GM23338 (cell line): ENCODE data around the gene AAGAB. TPM values are rescaled to one million over a fixed set of nuclear protein-coding genes. Genes with fewer than 3 reads are reported as not detected.

Experiments used
- CREB1 ChIP-seq: fragments of 250-450 bp; sonication (Bioruptor Pico); IDR thresholded peaks from 2 replicates; pipeline ENCODE4 v1.5.0; 2020; ENCODE audit warnings: low read depth, mild to moderate bottlenecking, moderate library complexity
- EZH2phosphoT487 ChIP-seq: fragments of 200-600 bp; sonication (generic); IDR thresholded peaks from one replicate; pipeline ENCODE4 v1.8.1; 2018; ENCODE audit warnings: antibody characterized with exemption; ENCODE audit not compliant: unreplicated experiment
- JUNB ChIP-seq: IDR thresholded peaks from one replicate; pipeline ENCODE4 v1.6.1; 2016; ENCODE audit warnings: antibody characterized with exemption; ENCODE audit not compliant: unreplicated experiment
- POLR2AphosphoS5 ChIP-seq: IDR thresholded peaks from 2 replicates; pipeline ENCODE4 v1.6.1; 2016; ENCODE audit warnings: antibody characterized with exemption, low read depth
- STAT1 ChIP-seq: IDR thresholded peaks from one replicate; pipeline ENCODE4 v1.6.1; 2016; ENCODE audit warnings: antibody characterized with exemption; ENCODE audit not compliant: unreplicated experiment
- ZNF114 ChIP-seq: fragments of 250-450 bp; sonication (Bioruptor Pico); IDR thresholded peaks from 2 replicates; pipeline ENCODE4 v1.5.0; 2020; ENCODE audit warnings: mild to moderate bottlenecking, moderate library complexity
- ZNF331 ChIP-seq: fragments of 250-450 bp; sonication (Bioruptor Pico); IDR thresholded peaks from 2 replicates; pipeline ENCODE4 v1.5.0; 2020; ENCODE audit warnings: low read depth, mild to moderate bottlenecking, moderate library complexity
- polyA plus RNA-seq: library from polyadenylated mRNA; unstranded; fragments of >200 nt; fragmentation: Nextera tagmentation; extraction: Ambion mirVana; gene quantifications from 2 replicates; pipeline ENCODE4 v1.2.1, GENCODE V29; 2016
- total RNA-seq: library from RNA; depleted of rRNA; stranded (reverse); fragments of >200 nt; shearing (Covaris generic); gene quantifications from 2 replicates; pipeline ENCODE4 v1.2.3, GENCODE V29; 2014
- TF ChIP-seq, protein P1 (sequence below): fragments of 250-450 bp; sonication (Bioruptor Pico); IDR thresholded peaks from 2 replicates; pipeline ENCODE4 v1.5.0; 2020; ENCODE audit warnings: mild to moderate bottlenecking, moderate library complexity
- TF ChIP-seq, protein P2 (sequence below): IDR thresholded peaks from 2 replicates; pipeline ENCODE4 v1.6.1; 2016; ENCODE audit warnings: antibody characterized with exemption
- TF ChIP-seq, protein P3 (sequence below), 2 experiments: fragments of 200-600 bp in 1 of 2; sonication (generic) in 1 of 2; conservative IDR thresholded peaks; 2 replicates each; pipeline versions ENCODE4 v1.5.1 to v1.6.1; 2016 to 2017; ENCODE audit warnings: antibody characterized with exemption in 2 of 2, low read depth in 2 of 2, mild to moderate bottlenecking in 2 of 2, moderate library complexity in 1 of 2

Gene AAGAB
- total and polyA plus RNA-seq, 2 experiments from 2014 or later = 20.8 to 42.8 TPM

DNA sequence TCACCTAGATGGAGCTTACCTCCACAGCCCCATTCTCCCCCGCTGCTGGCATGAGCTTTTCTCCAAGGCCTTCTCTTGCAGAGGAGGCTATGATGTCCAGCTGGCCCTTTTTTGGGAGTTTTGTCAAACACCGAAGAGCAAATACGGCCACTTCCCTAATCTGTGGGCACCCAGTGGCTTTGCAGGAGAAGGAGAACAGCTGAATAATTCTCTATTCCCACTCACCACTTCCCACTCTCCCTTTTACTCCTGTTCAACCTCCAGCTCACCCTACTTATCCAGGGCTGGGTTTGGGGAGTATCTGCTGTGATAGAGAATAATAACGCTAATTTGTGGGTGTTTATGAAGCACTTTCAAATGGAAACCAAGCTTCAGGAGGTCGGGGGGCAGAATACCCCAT is 93.0 kb downstream of the AAGAB start (continued):
- TF ChIP-seq, protein P1, sequence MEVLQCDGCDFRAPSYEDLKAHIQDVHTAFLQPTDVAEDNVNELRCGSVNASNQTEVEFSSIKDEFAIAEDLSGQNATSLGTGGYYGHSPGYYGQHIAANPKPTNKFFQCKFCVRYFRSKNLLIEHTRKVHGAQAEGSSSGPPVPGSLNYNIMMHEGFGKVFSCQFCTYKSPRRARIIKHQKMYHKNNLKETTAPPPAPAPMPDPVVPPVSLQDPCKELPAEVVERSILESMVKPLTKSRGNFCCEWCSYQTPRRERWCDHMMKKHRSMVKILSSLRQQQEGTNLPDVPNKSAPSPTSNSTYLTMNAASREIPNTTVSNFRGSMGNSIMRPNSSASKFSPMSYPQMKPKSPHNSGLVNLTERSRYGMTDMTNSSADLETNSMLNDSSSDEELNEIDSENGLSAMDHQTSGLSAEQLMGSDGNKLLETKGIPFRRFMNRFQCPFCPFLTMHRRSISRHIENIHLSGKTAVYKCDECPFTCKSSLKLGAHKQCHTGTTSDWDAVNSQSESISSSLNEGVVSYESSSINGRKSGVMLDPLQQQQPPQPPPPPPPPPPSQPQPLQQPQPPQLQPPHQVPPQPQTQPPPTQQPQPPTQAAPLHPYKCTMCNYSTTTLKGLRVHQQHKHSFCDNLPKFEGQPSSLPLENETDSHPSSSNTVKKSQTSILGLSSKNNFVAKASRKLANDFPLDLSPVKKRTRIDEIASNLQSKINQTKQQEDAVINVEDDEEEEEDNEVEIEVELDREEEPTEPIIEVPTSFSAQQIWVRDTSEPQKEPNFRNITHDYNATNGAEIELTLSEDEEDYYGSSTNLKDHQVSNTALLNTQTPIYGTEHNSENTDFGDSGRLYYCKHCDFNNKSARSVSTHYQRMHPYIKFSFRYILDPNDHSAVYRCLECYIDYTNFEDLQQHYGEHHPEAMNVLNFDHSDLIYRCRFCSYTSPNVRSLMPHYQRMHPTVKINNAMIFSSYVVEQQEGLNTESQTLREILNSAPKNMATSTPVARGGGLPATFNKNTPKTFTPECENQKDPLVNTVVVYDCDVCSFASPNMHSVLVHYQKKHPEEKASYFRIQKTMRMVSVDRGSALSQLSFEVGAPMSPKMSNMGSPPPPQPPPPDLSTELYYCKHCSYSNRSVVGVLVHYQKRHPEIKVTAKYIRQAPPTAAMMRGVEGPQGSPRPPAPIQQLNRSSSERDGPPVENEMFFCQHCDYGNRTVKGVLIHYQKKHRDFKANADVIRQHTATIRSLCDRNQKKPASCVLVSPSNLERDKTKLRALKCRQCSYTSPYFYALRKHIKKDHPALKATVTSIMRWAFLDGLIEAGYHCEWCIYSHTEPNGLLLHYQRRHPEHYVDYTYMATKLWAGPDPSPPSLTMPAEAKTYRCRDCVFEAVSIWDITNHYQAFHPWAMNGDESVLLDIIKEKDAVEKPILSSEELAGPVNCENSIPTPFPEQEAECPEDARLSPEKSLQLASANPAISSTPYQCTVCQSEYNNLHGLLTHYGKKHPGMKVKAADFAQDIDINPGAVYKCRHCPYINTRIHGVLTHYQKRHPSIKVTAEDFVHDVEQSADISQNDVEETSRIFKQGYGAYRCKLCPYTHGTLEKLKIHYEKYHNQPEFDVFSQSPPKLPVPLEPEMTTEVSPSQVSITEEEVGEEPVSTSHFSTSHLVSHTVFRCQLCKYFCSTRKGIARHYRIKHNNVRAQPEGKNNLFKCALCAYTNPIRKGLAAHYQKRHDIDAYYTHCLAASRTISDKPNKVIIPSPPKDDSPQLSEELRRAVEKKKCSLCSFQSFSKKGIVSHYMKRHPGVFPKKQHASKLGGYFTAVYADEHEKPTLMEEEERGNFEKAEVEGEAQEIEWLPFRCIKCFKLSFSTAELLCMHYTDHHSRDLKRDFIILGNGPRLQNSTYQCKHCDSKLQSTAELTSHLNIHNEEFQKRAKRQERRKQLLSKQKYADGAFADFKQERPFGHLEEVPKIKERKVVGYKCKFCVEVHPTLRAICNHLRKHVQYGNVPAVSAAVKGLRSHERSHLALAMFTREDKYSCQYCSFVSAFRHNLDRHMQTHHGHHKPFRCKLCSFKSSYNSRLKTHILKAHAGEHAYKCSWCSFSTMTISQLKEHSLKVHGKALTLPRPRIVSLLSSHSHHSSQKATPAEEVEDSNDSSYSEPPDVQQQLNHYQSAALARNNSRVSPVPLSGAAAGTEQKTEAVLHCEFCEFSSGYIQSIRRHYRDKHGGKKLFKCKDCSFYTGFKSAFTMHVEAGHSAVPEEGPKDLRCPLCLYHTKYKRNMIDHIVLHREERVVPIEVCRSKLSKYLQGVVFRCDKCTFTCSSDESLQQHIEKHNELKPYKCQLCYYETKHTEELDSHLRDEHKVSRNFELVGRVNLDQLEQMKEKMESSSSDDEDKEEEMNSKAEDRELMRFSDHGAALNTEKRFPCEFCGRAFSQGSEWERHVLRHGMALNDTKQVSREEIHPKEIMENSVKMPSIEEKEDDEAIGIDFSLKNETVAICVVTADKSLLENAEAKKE = no peak
- TF ChIP-seq CREB1 (CRISPR knock-in tag) = no peak
- TF ChIP-seq, protein P2, sequence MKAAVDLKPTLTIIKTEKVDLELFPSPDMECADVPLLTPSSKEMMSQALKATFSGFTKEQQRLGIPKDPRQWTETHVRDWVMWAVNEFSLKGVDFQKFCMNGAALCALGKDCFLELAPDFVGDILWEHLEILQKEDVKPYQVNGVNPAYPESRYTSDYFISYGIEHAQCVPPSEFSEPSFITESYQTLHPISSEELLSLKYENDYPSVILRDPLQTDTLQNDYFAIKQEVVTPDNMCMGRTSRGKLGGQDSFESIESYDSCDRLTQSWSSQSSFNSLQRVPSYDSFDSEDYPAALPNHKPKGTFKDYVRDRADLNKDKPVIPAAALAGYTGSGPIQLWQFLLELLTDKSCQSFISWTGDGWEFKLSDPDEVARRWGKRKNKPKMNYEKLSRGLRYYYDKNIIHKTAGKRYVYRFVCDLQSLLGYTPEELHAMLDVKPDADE = no peak
- TF ChIP-seq ZNF331 (CRISPR knock-in tag) = no peak
- TF ChIP-seq EZH2phosphoT487 = no peak
- TF ChIP-seq STAT1 = no peak
- no peak for TF ChIP-seq POLR2AphosphoS5
- TF ChIP-seq, protein P3, sequence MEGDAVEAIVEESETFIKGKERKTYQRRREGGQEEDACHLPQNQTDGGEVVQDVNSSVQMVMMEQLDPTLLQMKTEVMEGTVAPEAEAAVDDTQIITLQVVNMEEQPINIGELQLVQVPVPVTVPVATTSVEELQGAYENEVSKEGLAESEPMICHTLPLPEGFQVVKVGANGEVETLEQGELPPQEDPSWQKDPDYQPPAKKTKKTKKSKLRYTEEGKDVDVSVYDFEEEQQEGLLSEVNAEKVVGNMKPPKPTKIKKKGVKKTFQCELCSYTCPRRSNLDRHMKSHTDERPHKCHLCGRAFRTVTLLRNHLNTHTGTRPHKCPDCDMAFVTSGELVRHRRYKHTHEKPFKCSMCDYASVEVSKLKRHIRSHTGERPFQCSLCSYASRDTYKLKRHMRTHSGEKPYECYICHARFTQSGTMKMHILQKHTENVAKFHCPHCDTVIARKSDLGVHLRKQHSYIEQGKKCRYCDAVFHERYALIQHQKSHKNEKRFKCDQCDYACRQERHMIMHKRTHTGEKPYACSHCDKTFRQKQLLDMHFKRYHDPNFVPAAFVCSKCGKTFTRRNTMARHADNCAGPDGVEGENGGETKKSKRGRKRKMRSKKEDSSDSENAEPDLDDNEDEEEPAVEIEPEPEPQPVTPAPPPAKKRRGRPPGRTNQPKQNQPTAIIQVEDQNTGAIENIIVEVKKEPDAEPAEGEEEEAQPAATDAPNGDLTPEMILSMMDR (conservative IDR thresholded peaks at IDR 0.05; ENCODE audit: low read depth in 2 of 2) = no peak
- no peak for TF ChIP-seq JUNB
- no peak for TF ChIP-seq ZNF114
